ENCODE results near the gene SEMA6C. TPM values are rescaled to one million over a fixed set of nuclear protein-coding genes. Genes with fewer than 3 reads are reported as not detected.
"Not testable (repeated sequence)": the region's sequence is repeated elsewhere in the genome, so short reads cannot be mapped to it uniquely, and the experiment has no call there.

Gene SEMA6C
- total RNA-seq: 1.6 and 1.8 TPM in 2 replicates

GRCh38 chr1:151146412-151147131 lies at the start of gene SEMA6C:
Gene SEMA6C, minus strand, starts transcription at chr1:151146631. Its CDS starts 4,010 bp downstream, at chr1:151142621.
- intact Hi-C loops (cut with micrococcal nuclease): loop anchor here (1.0 kb wide), 1 partner anchor 10 kb away; the partner anchor contains the start of gene TNFAIP8L2

GRCh38 chr1:151194894-151195594 lies 48.6 kb upstream of the SEMA6C start:
- intact Hi-C loops (cut with micrococcal nuclease): loop anchor here (5.0 kb wide), 3 partner anchors 38 to 152 kb away; partner anchors contain the start of genes PI4KB, RFX5 and TNFAIP8L2

- intact Hi-C loops (cut with micrococcal nuclease): no loop called here
Observed at GRCh38 chr1:151193856-151194255, 47.4 kb upstream of the SEMA6C start.

GRCh38 chr1:151193304-151193703 lies 46.9 kb upstream of the SEMA6C start:
- intact Hi-C loops (cut with micrococcal nuclease): no loop called here

GRCh38 chr1:151192047-151192446 lies 45.6 kb upstream of the SEMA6C start:
- intact Hi-C loops (cut with micrococcal nuclease): no loop called here

GRCh38 chr1:151189637-151190445 lies 43.4 kb upstream of the SEMA6C start, which contains the start of gene VPS72:
Gene VPS72, minus strand, starts transcription at chr1:151190197. Its CDS starts 76 bp downstream, at chr1:151190121.
- intact Hi-C loops (cut with micrococcal nuclease): loop anchor here (1.0 to 2.0 kb wide), 4 partner anchors 8 to 91 kb away; partner anchors contain the start of genes LYSMD1, PIP5K1A and PSMD4

GRCh38 chr1:151188667-151189066 lies 42.2 kb upstream of the SEMA6C start:
- intact Hi-C loops (cut with micrococcal nuclease): not testable (repeated sequence)

GRCh38 chr1:151187205-151187604 lies 40.8 kb upstream of the SEMA6C start:
- intact Hi-C loops (cut with micrococcal nuclease): no loop called here

- intact Hi-C loops (cut with micrococcal nuclease): no loop called here
Observed at GRCh38 chr1:151184211-151184610, 37.8 kb upstream of the SEMA6C start.

GRCh38 chr1:151176514-151177045 lies 30.1 kb upstream of the SEMA6C start:
- intact Hi-C loops (cut with micrococcal nuclease): no loop called here

- intact Hi-C loops (cut with micrococcal nuclease): no loop called here
Observed at GRCh38 chr1:151175863-151176262, 29.4 kb upstream of the SEMA6C start, which contains the start of gene TMOD4. Gene TMOD4, minus strand, starts transcription at chr1:151175981. Its CDS starts 1,106 bp downstream, at chr1:151174875.

- intact Hi-C loops (cut with micrococcal nuclease): no loop called here
Observed at GRCh38 chr1:151175041-151175741, 28.8 kb upstream of the SEMA6C start.

GRCh38 chr1:151171190-151171589 lies 24.8 kb upstream of the SEMA6C start:
- intact Hi-C loops (cut with micrococcal nuclease): no loop called here

GRCh38 chr1:151167116-151167515 lies 20.7 kb upstream of the SEMA6C start:
- intact Hi-C loops (cut with micrococcal nuclease): no loop called here

- intact Hi-C loops (cut with micrococcal nuclease): loop anchor here (1.0 kb wide), 1 partner anchor 32 kb away; the partner anchor contains the start of gene PIP5K1A
Observed at GRCh38 chr1:151166505-151166956, 20.1 kb upstream of the SEMA6C start.

- intact Hi-C loops (cut with micrococcal nuclease): loop anchor here (1.0 kb wide), 4 partner anchors 9 to 115 kb away; partner anchors contain the start of genes PIP5K1A and VPS72
Observed at GRCh38 chr1:151165738-151166504, 19.5 kb upstream of the SEMA6C start, which contains the start of the genes LYSMD1 and SCNM1. Gene LYSMD1, minus strand, starts transcription at chr1:151165902. Its CDS starts 644 bp downstream, at chr1:151165258. Gene SCNM1, plus strand, starts transcription at chr1:151166144. Its CDS starts 9 bp downstream, at chr1:151166153.

- intact Hi-C loops (cut with micrococcal nuclease): loop anchor here (1.0 kb wide), 3 partner anchors 8 to 116 kb away; partner anchors contain the start of gene VPS72
Observed at GRCh38 chr1:151165281-151165737, 18.9 kb upstream of the SEMA6C start.

- intact Hi-C loops (cut with micrococcal nuclease): loop anchor here (1.0 kb wide), 3 partner anchors 8 to 116 kb away; partner anchors contain the start of gene VPS72
Observed at GRCh38 chr1:151164732-151165280, 18.4 kb upstream of the SEMA6C start.

All from T-helper 2 cell treated with Interferon-gamma antibody and Interleukin-4, amounts not matched to agents 100 ng/mL and 5 ng/mL, for 36 hours (primary cell).